Suprapubic skin (tissue), 4 donors: ENCODE data around the gene MAP7D1.
A peak's percentile ranks its signal among the peaks of the same experiment; 100 is the strongest.

ENCODE experiments used
- CTCF ChIP-seq, 2 donors: fragments of 200-600 bp in 1 of 2; fragments of 450-650 bp in 1 of 2; sonication (generic) in 1 of 2; IDR thresholded peaks; one replicate each; pipeline ENCODE4 v1.5.1; 2016 to 2019; ENCODE audit warnings: antibody characterized with exemption in 2 of 2, mild to moderate bottlenecking in 1 of 2, moderate library complexity in 1 of 2
- EP300 ChIP-seq: sonication (generic); formaldehyde crosslinking; IDR thresholded peaks from one replicate; pipeline ENCODE4 v1.6.1; 2017; ENCODE audit warnings: antibody characterized with exemption
- POLR2A ChIP-seq, 2 donors: fragments of 450-650 bp; IDR thresholded peaks; one replicate each; pipeline ENCODE4 v1.6.1; 2017; ENCODE audit warnings: antibody characterized with exemption in 2 of 2, mild to moderate bottlenecking in 2 of 2, moderate library complexity in 2 of 2
- POLR2AphosphoS5 ChIP-seq, 3 donors: sonication (generic); formaldehyde crosslinking; IDR thresholded peaks; one replicate each; pipeline ENCODE4 v1.6.1; 2017; ENCODE audit warnings: antibody characterized with exemption in 3 of 3

DNA sequence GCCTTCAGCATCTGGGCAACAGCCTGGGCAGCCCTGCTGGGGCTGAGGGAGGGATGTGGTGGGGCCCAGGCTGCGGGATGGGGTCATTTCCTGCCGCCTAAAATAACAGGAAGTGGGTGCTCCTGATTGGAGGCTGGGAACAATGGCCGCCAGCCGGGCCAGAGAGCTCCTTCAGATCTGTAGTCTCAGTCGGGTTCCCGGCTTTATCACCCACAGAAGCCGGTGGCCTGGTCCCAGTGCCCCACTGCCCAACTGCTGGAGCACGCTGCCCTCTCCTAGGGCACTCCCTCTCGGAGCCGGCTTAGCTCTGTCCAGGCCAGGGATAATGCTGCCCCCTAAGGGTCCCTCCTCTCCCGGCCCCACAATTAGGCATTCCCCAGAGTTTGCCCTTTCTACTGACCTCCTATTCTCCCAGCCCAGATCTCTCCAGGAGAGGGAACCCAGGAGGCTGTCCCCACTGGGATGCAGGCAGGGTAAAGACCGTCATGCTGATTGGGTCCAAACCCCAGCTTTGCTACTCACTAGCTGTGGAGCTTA lies 5.1 kb downstream of the MAP7D1 start:
- TF ChIP-seq CTCF (IDR thresholded peaks at IDR 0.05) = peak in 1 of 2 donors; percentile 11
- no peak for TF ChIP-seq POLR2A (IDR thresholded peaks at IDR 0.05)
- TF ChIP-seq POLR2AphosphoS5 (IDR thresholded peaks at IDR 0.05) = no peak
- TF ChIP-seq EP300 = no peak
